HG03558 (cell line): ENCODE data around the gene PARP6.

Source experiments
- ATAC-seq: cut with Tn5 transposase; IDR thresholded peaks from one replicate; pipeline ENCODE4 v1.9.1; 2021; ENCODE audit warnings: moderate number of reproducible peaks; ENCODE audit not compliant: unreplicated experiment; ENCODE audit errors: extremely low read depth

The PARP6 gene

DNA sequence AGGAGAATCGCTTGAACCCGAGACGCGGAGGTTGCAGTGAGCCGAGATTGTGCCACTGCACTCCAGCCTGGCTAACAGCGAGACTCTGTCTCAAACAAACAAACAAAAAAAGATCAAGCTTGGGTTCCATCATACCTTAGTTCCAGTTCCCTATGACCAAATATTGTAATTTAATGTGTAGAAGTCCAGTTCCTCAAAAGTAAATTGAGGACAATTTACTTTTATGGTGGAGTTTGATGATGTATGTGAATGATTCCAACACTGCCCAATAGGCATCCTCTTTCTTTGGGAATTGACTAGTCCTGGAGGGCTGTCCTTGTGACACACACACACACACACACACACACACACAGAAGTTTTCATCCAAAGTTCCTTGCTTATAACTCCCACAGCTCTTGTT is 38.6 kb downstream of the PARP6 start:
- no peak for ATAC-seq

DNA sequence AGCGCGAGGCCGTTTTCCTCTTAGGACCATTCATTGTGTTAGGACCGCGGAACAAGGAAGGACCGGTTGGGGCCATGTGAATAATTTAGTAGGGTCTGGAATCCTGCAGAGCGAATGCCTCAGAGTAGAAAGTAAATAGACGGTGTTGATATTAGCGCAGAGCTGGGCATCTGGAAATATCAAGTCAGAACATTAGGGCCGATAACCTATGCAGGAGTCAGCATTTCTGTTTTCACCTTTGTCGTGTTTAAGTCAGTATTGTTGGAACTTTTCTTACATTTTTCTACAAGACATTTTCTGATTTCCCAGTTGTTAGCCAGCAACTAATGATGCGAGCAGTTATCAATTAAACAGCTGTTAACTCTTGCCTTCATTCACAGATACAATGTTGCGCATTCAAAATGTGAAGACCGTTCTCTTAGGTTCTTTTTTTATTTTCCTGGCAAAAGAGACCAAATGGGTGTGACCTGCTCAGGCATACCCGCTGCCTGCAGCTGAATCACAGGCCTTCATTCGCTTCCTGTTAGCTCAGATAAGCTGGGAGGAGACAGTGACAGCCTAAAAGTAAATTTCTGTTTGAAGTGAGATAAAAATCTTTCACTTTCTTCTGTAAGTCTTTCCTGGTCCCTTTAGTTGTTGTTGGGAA is 40.4 kb downstream of the PARP6 start:
- ATAC-seq, result no peak

DNA sequence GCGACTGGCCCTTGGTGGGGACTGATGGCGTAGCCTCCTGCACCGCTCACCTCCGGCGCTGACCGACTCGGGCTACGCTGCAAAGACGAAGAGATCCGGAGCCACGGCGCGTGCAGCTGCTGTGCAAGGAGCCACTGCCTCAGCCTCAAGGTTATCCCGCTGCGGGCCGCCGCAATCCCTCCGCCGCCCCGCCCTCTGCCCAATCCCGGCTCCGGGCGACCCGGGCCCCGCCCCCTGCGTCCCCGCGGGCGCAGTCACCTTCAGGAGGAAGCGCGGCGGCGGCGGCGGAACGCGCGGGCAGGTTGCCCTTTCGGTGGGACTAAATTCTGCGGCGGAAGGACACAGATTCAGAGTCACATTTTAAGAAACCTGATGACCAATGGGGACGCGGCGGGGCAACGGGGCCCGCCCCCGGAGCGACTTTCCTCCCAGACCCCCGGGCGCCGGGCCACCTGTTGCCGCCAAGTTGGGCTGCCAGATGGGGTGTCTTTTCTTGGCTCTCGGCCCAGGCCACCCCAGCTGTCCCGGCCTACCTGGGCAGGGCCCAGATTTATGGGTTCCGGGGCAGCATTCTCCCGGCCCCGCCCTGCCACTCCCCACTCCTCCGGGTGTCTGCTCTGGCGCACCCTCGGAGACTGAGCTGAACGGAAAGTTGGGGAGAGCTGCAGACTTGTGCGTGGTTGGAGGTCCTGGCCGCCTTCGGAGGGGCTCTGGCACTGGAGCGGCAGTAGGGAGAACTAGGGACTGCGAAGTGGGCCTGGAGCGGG is 41.1 kb downstream of the PARP6 start, which contains the start of gene PKM:
PKM (minus strand) TSS at position 125 of the 767 bp plus-strand sequence. CDS start 12,093 bp downstream, outside the sequence.
- no peak for ATAC-seq

DNA sequence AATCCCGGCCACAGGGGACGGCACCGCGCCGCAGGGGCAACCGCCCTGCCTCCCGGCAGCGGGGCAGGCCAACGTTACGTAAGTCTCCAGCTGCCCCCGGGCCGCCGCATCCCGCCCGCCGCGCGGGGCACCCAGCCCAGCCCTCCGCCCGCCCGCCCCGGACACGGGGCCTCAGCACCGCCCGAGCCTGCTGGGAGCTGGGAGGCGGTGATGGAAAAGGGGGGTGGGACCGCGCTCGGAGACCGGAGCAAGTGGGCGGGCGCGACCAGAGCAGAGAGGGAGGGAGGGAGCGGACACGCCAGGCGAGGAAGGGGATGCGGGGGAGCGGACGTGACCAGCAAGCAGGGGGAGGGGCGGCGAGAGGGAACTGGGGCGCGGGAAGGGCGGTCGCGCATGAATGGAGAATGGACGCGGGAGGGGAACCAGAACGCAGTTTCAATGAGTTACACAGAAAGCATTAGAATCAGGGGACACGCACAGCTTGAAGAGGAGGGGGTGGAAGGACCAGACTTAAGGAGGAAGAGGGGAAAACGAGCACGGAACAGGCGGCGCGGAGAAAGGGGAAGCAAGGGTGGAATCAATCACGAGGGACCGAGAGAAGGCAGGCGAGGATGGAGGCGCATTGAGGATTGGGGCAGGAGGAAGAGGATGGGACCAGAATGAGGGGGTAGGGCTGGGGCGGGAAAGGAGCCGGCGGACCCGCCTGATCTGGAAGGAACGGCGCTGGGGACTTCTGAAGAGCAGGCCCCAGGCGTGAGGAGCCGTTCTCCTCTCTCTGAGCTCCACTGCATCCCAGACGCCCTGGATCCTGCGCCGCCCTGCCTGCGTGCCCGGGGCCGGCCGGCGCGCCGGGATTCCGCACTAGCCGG is 41.9 kb downstream of the PARP6 start:
- no peak for ATAC-seq

DNA sequence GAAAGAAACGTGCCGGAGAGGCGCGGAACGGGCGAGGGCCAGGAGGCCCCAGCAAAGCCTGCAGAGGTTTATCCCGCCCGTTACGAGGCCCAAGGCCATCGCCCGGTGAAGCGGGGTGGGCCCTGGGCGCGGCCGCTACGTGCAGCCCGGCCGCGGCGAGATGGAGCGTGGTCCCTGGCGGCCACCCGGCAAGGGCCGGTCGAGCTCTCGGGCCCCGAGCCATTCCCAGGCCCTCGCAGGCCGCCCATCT is 42.5 kb downstream of the PARP6 start:
- no peak for ATAC-seq

DNA sequence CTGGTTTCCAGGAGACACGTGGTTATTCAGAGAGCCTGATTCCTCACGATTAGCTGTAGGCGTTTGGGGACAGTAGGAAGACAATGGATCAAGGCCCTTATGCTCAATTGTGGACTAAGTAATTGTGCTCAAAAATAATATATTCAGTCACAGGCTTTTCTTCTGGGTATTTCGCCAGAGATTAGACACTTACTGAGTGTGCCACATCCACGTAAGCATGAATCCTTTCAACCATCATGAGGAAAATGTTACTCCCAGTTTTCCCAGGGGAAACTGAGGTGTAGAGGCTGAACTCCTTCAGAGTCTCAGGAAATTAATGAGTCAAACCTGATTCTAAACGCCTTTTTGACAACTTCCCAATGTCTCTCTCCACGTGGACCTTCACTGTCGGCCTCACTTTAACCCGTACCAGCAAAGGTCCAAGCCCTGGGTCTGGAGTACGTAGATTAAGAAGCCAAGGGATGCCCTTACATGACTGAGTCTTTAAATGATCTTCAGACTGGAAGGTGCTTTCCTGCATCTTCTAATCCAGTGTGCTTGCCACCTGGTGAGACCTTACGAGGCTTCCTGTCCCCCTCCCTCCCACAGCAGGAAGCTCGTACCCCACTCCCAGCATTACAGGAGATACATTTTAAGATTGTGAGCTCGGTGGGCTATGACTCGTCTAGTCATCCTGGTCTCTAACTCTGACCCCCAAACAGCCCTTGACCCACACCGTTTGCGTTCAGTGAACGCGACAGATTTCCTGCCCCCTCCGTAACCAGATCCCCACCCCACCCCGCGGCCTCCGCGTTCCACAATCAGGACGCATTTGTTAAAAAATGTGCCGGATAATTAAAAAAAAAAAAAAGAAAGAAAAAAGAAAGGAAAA is 43.0 kb downstream of the PARP6 start:
- no peak for ATAC-seq

DNA sequence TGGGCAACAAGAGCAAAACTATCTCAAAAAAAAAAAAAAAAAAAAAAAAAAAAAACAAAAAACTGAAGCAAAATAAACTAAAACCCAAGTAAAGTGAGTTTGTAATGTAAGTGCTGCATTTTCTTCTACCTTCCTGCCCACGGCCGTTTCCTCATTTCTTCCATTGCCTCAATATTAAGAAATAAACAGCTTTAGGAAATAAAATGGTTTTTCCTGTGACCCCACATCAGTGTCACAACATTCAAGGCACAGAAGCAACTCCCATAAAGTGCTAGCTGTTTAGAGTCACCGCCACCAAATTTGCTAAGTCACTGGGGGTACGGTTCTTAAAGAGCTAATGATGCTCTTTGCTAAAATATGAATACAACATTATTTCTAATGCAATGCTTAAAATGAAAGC is 44.6 kb downstream of the PARP6 start:
- no peak for ATAC-seq

DNA sequence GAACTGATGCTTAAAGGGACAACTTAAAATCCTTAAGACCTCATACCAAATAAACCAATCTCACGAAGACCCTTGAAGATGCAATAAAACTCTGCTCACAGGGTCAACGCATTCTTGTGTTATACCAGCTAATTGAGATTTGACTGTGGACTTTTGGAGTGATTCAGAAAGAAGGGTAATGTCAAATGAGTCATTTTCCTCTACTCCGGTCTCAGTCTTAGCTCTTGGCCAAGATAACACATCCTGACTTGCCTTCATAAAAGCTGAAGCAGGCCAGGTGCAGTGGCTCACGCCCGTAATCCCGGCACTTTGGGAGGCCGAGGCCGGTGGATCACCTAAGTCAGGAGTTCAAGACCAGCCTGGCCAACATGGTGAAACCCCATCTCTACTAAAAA is 45.2 kb downstream of the PARP6 start:
- ATAC-seq, result no peak

DNA sequence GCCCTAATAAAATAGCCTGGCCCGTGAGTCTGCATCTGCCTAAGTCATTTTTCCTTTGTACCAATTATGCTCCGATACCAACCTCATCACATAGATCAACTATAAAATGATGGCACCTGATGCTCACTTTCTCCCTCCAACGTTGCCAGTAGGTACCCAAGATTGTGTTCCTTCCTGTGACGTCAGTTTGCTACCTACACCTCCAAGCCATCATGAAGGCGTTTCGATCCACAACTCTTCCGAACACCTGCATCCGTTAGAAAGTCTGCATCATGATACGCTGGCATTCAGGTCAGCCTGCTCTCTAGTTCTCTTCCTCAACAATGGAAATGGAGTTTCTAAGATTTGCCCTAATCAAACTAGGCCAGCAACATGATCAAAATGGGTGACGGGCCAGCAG is 49.1 kb downstream of the PARP6 start:
- no peak for ATAC-seq

DNA sequence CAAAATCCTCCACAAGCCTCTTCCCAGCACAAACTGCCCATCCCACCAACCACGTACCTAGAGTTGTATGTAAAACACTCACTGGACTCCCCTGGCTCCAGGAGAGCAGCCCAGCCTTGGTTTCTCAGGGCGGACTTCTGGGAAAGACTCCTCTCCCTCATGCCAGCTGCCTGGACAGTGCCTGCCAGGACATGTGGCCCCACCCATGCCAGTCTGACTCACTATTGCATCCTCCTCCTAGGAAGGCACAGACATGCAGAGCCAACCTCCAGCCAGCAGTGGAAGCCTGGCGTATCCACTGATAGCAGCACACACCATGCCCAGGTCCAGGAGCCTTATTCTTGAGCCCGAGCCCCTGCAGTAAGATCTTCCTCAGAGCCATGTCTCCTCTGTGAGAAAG is 50.0 kb downstream of the PARP6 start:
- no peak for ATAC-seq

DNA sequence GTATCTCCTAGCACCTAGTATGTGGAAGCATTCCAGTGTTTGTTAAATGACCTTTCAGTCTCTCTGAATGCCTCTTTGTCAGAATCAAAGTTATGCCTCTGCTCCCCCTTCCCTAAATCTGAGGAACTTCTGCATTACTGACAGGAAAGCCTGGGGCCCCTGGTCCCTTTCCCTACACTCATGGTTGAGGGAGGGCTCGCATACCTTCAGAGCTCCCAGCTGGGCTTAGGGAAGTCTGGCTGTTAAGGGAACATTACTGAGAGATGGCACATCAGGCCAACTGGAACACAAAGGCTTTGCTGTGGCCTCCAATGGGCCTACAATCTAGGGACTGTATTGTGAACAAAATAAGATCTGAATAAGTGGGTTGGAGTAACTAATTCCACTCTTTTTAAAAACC is 51.7 kb downstream of the PARP6 start:
- no peak for ATAC-seq

DNA sequence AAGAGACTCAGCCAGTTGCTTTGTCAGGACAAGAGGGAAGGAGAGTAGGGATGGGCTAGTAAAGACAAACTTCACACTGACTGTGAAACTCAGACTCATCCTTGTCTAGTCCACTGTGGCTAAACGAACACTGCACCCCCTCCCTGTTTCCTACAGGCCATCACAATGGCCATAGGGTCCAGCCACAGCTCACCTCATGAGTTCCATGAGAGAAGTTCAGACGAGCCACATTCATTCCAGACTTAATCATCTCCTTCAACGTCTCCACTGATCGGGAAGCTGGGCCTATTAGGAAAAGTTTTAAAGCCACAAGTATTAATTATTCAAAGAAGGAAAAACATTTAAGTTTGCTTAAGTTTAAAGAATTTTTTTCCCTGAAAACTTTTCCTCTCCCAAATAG is 55.1 kb downstream of the PARP6 start:
- ATAC-seq, result no peak

DNA sequence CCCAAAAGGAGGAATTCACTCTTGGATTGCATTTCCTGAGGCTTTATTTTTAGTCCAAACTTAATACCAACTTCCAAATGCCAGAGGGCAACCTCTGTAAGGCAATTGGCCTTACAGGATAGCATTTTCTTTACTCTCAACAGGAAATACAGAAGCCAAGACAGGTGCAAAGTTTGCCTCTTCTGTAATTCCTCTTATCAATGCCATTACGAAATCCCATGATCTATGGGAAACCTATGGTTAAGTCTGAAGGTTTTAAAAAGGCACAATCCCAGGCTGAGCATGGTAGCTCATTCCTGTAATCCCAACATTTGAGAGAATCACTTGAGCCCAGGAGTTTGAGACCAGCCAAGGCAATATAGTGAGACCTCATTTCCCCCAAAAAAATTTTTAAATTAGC is 56.3 kb downstream of the PARP6 start:
- no peak for ATAC-seq

DNA sequence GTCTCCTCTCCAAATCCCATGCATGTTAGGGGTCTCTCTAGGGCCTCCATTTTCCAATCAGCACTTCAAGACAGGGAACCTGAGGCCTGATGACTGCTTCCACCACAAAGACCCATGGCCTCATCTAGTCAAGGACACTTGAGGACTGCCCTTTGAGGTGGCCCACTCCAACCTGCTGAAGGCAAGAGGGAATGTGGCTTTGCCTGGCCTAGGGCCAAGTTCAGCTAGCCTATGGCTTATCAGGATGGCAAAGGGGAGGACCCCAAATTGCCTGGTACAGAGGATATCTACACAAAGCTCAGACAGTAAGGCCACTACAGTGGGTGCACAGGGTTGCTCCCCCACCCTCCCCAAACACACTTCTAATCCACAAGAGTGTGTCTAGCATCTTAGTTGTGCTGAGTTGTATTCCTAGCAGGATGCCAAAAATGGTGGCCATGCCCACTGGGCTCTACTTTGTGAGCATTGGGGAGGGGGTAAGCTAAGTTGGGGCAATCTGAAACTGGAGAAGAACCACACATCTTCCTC is 64.7 kb downstream of the PARP6 start:
- ATAC-seq, result no peak

DNA sequence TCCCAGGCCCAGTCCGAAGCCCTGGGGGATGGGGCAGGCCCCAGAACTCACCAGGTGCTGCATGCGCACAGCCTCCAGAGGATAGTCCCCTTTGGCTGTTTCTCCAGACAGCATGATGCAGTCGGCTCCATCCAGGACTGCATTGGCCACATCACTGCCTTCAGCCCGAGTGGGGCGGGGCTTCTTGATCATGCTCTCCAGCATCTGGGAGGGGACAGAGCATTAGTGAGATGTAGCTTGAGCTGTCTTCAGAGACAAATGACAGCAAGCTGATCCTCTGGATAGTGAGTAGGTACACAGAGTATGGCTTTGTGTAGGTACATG is 65.7 kb downstream of the PARP6 start:
- ATAC-seq, result no peak

DNA sequence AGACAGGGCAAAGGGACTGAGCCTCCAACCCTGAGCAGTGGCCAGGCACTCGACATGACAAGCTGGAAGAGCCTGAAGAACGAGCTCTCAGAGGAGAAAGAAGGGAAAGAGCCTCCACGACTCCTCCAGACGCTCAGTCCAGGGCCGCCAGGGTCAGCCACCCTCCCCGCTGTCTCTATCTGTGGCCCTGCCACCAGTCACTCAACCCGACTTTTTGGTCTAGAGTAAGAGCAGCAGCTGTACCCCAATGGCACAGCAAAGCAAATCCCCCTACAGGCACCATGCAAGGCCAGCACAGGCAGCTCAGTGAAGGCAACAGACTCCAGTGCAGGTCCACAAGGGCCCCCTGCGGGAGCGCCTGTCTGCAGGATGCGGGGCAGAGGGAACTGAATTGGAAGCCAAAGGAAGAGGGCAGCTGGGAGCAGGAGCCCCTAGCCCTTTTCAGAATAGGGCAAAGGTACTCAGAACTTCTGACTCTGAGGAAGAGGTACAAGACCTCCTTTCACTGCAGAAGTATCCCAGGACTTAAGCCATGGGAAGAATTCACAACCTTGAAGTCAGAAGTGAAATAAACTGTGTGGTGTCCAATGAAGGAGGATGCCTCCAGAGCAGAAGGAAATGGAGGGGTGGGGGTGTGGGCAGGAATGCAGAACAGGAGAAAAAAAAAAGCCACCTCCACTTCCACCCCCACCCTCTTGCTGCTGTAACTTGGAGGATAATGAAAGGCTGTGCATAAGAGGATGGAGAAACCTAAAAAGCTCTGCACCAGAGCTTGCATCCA is 66.3 kb downstream of the PARP6 start:
- no peak for ATAC-seq

DNA sequence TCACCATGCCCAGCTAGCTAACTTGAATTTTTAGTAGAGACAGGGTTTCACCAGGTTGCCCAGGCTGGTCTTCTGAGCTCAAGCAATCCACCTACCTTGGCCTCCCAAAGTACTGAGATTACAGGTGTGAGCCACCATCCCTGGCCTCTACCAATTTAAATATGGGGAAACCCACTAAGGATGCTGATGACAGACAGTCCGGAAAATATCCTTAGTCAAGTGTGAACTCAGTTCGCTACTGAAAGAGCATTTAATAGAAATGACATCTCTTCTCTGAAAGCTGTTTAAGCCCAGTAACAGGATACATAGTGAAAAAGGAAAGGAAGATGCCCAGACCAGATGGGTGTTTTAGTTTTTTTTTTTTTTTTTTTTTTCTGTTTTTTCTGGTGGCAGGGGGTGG is 67.1 kb downstream of the PARP6 start:
- no peak for ATAC-seq

DNA sequence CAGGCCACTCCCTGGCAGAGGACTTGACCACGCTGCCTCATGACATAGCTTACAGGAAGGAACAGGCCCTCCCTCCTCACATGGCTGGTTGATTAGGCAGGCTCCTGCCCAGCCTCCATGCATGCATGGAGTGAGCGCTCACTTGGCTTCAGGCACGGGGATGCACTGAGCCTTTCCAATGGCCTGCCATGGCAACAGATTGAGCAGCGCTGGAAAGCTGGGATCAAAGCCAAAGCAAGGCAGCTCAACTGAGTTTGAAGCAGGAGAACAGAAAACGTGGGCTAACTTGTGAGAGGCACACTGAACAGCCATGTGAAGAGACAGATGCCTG is 68.9 kb downstream of the PARP6 start:
- no peak for ATAC-seq

DNA sequence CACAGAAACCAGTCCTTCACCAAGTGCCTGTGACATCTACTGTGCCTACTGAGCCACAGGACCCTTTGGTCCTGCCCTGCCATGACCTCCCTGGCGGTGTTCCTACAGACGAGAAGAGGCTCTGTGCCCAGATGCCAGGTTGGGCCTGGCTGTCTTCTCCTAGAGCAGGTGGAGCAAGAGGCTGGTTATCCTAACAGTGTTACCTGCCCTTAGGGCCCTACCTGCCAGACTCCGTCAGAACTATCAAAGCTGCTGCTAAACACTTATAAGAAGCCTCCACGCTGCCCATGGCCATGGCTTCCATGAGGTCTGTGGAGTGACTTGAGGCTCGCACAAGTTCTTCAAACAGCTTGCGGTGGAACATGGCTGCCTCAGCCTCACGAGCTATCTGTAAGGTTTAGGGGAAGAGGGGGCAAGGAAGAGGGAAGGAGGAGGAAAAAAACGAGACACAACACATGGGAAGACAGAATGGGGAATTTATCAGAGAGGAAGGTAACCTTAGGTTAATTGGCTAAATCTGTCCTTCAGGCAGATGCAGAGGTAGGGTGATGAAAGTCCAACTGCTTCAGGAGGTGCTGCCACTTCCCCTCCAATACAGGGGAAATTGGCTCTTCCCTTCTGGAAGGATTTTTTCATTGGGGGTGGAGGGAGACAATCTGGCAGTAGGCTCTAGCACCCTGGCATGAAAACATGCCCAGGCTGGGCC is 69.4 kb downstream of the PARP6 start:
- ATAC-seq, result no peak
